ENCODE results near the gene ADTRP. TPM values are rescaled to one million over a fixed set of nuclear protein-coding genes. Genes with fewer than 3 reads are reported as not detected.

The ADTRP gene
- total and polyA plus RNA-seq, 2 of the 13 experiments (the other 11 are each of a cell fraction or from before 2014, with no cell fraction given), result not detected

DNA sequence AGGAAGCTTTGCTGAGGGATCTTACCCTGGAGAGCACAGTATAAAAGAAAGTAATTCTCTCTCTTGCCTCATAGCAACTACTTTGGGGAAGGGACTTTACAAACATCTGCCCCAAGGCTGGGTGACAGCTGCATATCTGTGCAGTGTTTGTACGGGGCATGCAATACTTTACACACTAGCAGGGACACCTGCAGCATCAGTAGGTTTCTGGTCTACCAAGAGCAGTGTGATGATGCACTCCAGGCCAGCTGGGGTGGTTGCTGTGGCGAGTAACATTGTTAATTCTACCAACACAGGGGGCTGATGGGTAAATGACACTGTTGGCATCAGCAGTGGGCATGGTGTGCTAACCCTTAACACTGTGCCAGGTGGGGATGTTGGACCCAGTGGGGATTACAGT lies 48.0 kb downstream of the ADTRP start:
- intact Hi-C loops (cut with micrococcal nuclease; ENCODE audit: unreplicated experiment), result no loop called here
- H4K20me1 ChIP-seq (ENCODE audit: insufficient read depth, low read length), result no peaks in the 10 kb centered on the region

DNA sequence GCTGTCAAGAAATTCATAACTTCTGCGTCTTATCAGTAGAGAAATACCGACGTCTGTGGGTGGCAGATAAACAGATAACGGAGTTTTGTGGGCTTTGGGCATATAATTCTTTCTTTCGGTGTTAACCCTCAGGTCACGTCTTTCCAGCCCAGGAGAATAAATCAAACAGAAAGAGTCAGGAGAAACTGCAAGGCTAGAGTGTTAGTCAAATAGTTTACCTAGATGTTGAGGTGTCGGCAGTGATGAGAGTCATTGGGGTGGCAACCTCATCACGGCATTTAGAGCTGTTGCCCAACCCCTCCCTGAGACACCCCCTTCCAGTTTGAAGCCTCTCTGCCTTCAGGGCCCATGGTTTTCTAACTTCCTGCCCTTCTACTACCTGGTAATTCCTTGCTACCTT lies 49.5 kb downstream of the ADTRP start:
- H3K79me2 ChIP-seq (ENCODE audit: insufficient read depth, low read length), result no peaks in the 10 kb centered on the region
- H3K9me3 ChIP-seq (ENCODE audit: low read length), result no peaks in the 10 kb centered on the region
- H3K27ac ChIP-seq (ENCODE audit: extremely low read length, insufficient read depth, low read length), result no peak overlapping the region
- no peak overlapping the region for H3K4me3 ChIP-seq (replicated peaks in 1 of 3; ENCODE audit: insufficient read depth in 1 of 3, low read depth in 2 of 3, low read length in 3 of 3)
- no peak for ATAC-seq
- peaks cover 13% of the 10 kb centered on the region for H3K4me1 ChIP-seq (ENCODE audit: insufficient read depth, low read length)
- FAIRE-seq, result no peak
- no peak overlapping the region for H2AFZ ChIP-seq (ENCODE audit: low read length)
- in situ Hi-C loops (cut with HindIII; ENCODE audit: extremely low pct_ligation_motif_present, low pct_unique_long_range_greater_than_20kb) (no loop called here), intact Hi-C loops (cut with micrococcal nuclease; ENCODE audit: unreplicated experiment) (no loop called here)
- ChIA-PET POLR2A (no interaction called here), CTCF (ENCODE audit: low intra/inter-chr PET ratio, low total read pairs) (no interaction called here)
- TF ChIP-seq, protein P1, sequence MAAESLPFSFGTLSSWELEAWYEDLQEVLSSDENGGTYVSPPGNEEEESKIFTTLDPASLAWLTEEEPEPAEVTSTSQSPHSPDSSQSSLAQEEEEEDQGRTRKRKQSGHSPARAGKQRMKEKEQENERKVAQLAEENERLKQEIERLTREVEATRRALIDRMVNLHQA (CRISPR knock-in tag; IDR thresholded peaks at IDR 0.05), result no peak
- TF ChIP-seq, protein P2, sequence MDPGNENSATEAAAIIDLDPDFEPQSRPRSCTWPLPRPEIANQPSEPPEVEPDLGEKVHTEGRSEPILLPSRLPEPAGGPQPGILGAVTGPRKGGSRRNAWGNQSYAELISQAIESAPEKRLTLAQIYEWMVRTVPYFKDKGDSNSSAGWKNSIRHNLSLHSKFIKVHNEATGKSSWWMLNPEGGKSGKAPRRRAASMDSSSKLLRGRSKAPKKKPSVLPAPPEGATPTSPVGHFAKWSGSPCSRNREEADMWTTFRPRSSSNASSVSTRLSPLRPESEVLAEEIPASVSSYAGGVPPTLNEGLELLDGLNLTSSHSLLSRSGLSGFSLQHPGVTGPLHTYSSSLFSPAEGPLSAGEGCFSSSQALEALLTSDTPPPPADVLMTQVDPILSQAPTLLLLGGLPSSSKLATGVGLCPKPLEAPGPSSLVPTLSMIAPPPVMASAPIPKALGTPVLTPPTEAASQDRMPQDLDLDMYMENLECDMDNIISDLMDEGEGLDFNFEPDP (CRISPR knock-in tag; conservative IDR thresholded peaks at IDR 0.05), result no peak
- TF ChIP-seq, protein P3, sequence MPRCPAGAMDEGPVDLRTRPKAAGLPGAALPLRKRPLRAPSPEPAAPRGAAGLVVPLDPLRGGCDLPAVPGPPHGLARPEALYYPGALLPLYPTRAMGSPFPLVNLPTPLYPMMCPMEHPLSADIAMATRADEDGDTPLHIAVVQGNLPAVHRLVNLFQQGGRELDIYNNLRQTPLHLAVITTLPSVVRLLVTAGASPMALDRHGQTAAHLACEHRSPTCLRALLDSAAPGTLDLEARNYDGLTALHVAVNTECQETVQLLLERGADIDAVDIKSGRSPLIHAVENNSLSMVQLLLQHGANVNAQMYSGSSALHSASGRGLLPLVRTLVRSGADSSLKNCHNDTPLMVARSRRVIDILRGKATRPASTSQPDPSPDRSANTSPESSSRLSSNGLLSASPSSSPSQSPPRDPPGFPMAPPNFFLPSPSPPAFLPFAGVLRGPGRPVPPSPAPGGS (CRISPR knock-in tag; IDR thresholded peaks at IDR 0.05), result no peak
- no peak for TF ChIP-seq TP53 (CRISPR knock-in tag; conservative IDR thresholded peaks at IDR 0.05)
- TF ChIP-seq, protein P4, sequence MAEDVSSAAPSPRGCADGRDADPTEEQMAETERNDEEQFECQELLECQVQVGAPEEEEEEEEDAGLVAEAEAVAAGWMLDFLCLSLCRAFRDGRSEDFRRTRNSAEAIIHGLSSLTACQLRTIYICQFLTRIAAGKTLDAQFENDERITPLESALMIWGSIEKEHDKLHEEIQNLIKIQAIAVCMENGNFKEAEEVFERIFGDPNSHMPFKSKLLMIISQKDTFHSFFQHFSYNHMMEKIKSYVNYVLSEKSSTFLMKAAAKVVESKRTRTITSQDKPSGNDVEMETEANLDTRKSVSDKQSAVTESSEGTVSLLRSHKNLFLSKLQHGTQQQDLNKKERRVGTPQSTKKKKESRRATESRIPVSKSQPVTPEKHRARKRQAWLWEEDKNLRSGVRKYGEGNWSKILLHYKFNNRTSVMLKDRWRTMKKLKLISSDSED (CRISPR knock-in tag; IDR thresholded peaks at IDR 0.05), result no peak
- TF ChIP-seq KAT8 (CRISPR knock-in tag; IDR thresholded peaks at IDR 0.05), result no peak
- WGBS (ENCODE audit: low lambda C conversion rate), result 49% methylated on average over 8 of the region's 8 CpGs
- BruUV-seq (replicated peaks), result no TSS peak
- no peak overlapping the region for H3K9ac ChIP-seq (ENCODE audit: insufficient read depth, low read depth, low read length)
- no peak for DNase-seq (ENCODE audit: low spot score)
- H4K20me1 ChIP-seq (ENCODE audit: insufficient read depth, low read length), result no peaks in the 10 kb centered on the region
- H3K27me3 ChIP-seq (ENCODE audit: control insufficient read depth in 1 of 2, insufficient read depth in 2 of 2, low read length in 2 of 2), result peaks cover 0 to 18% of the 10 kb centered on the region in 2 experiments; a peak in 1 of 5 replicates
- no peaks in the 10 kb centered on the region for H3K36me3 ChIP-seq (replicated peaks in 1 of 2; ENCODE audit: control insufficient read depth in 1 of 2, insufficient read depth in 2 of 2, low read length in 2 of 2)
- no peak overlapping the region for H3K4me2 ChIP-seq (ENCODE audit: low read depth, low read length)

More for the DNA sequence above, 48.0 kb downstream of the ADTRP start:
- H3K4me1 ChIP-seq (ENCODE audit: insufficient read depth, low read length), result peaks cover 13% of the 10 kb centered on the region
- 0% methylated on average over 1 of the region's 2 CpGs for WGBS (ENCODE audit: low lambda C conversion rate)
- BruUV-seq (replicated peaks), result no TSS peak
- FAIRE-seq (no peak), DNase-seq (ENCODE audit: low spot score) (no peak), ATAC-seq (no peak; the same call in 2 of the 3 replicates)
- H3K4me2 ChIP-seq (ENCODE audit: low read depth, low read length), result no peak overlapping the region
- H3K9ac ChIP-seq (ENCODE audit: insufficient read depth, low read depth, low read length), result no peak overlapping the region
- H3K27ac ChIP-seq (ENCODE audit: extremely low read length, insufficient read depth, low read length), result no peak overlapping the region
- in situ Hi-C loops (cut with HindIII; ENCODE audit: extremely low pct_ligation_motif_present, low pct_unique_long_range_greater_than_20kb), result no loop called here
- no peaks in the 10 kb centered on the region for H3K9me3 ChIP-seq (ENCODE audit: low read length)
- ChIA-PET POLR2A (no interaction called here), CTCF (ENCODE audit: low intra/inter-chr PET ratio, low total read pairs) (no interaction called here)
- H3K36me3 ChIP-seq (replicated peaks in 1 of 2; ENCODE audit: control insufficient read depth in 1 of 2, insufficient read depth in 2 of 2, low read length in 2 of 2), result no peaks in the 10 kb centered on the region
- no peak overlapping the region for H2AFZ ChIP-seq (ENCODE audit: low read length)
- peaks cover 0 to 18% of the 10 kb centered on the region in 2 experiments; a peak in 1 of 5 replicates for H3K27me3 ChIP-seq (ENCODE audit: control insufficient read depth in 1 of 2, insufficient read depth in 2 of 2, low read length in 2 of 2)
- no peaks in the 10 kb centered on the region for H3K79me2 ChIP-seq (ENCODE audit: insufficient read depth, low read length)
- H3K4me3 ChIP-seq (replicated peaks in 1 of 3; ENCODE audit: insufficient read depth in 1 of 3, low read depth in 2 of 3, low read length in 3 of 3), result no peak overlapping the region
- TF ChIP-seq TGIF2 (CRISPR knock-in tag; IDR thresholded peaks at IDR 0.05), result no peak
- TF ChIP-seq, protein P5, sequence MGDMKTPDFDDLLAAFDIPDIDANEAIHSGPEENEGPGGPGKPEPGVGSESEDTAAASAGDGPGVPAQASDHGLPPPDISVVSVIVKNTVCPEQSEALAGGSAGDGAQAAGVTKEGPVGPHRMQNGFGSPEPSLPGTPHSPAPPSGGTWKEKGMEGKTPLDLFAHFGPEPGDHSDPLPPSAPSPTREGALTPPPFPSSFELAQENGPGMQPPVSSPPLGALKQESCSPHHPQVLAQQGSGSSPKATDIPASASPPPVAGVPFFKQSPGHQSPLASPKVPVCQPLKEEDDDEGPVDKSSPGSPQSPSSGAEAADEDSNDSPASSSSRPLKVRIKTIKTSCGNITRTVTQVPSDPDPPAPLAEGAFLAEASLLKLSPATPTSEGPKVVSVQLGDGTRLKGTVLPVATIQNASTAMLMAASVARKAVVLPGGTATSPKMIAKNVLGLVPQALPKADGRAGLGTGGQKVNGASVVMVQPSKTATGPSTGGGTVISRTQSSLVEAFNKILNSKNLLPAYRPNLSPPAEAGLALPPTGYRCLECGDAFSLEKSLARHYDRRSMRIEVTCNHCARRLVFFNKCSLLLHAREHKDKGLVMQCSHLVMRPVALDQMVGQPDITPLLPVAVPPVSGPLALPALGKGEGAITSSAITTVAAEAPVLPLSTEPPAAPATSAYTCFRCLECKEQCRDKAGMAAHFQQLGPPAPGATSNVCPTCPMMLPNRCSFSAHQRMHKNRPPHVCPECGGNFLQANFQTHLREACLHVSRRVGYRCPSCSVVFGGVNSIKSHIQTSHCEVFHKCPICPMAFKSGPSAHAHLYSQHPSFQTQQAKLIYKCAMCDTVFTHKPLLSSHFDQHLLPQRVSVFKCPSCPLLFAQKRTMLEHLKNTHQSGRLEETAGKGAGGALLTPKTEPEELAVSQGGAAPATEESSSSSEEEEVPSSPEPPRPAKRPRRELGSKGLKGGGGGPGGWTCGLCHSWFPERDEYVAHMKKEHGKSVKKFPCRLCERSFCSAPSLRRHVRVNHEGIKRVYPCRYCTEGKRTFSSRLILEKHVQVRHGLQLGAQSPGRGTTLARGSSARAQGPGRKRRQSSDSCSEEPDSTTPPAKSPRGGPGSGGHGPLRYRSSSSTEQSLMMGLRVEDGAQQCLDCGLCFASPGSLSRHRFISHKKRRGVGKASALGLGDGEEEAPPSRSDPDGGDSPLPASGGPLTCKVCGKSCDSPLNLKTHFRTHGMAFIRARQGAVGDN (CRISPR knock-in tag; IDR thresholded peaks at IDR 0.05), result no peak

Data from HepG2 (cell line).